ENCODE results near the gene GDA.
A peak's percentile ranks its signal among the peaks of the same experiment; 100 is the strongest.

The GDA gene

DNA sequence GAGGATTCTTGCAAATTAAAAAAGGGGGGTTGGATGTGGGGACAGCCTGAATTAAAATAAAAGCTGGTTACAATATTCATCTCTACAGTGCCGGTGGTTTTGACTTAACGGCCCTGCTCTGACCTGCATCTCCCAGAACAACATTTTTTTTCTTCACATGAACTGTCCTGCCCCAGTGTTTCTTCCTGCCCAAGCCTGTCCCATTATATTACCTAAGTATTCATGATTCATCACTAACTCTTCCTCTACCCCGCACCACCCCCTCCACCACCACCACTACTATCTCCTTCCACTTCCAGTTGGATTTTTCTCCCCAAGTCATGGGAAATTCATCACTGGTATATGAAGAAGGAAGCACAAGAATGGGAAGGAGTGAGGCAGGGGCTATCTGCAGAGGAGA, 125.7 kb downstream of the GDA start:
- ATAC-seq (ENCODE audit: low read depth) (peak; percentile 93), DNase-seq (ENCODE audit: low spot score) (peak; percentile 60)
- Histone ChIP-seq H3K9me3 (ENCODE audit: severe bottlenecking) (no peaks in the 10 kb centered on the region), H3K36me3 (ENCODE audit: low read depth) (no peaks in the 10 kb centered on the region), H3K4me3 (ENCODE audit: severe bottlenecking) (no peak overlapping the region), H3K27me3 (ENCODE audit: insufficient read depth, poor library complexity, severe bottlenecking) (no peaks in the 10 kb centered on the region), H3K27ac (ENCODE audit: poor library complexity, severe bottlenecking) (peak overlapping the region; percentile 23), H3K4me1 (ENCODE audit: insufficient read depth, poor library complexity, severe bottlenecking) (peaks cover 16% of the 10 kb centered on the region)
- TF ChIP-seq, protein P1, sequence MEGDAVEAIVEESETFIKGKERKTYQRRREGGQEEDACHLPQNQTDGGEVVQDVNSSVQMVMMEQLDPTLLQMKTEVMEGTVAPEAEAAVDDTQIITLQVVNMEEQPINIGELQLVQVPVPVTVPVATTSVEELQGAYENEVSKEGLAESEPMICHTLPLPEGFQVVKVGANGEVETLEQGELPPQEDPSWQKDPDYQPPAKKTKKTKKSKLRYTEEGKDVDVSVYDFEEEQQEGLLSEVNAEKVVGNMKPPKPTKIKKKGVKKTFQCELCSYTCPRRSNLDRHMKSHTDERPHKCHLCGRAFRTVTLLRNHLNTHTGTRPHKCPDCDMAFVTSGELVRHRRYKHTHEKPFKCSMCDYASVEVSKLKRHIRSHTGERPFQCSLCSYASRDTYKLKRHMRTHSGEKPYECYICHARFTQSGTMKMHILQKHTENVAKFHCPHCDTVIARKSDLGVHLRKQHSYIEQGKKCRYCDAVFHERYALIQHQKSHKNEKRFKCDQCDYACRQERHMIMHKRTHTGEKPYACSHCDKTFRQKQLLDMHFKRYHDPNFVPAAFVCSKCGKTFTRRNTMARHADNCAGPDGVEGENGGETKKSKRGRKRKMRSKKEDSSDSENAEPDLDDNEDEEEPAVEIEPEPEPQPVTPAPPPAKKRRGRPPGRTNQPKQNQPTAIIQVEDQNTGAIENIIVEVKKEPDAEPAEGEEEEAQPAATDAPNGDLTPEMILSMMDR (IDR thresholded peaks at IDR 0.05; ENCODE audit: poor library complexity, severe bottlenecking): no peak

DNA sequence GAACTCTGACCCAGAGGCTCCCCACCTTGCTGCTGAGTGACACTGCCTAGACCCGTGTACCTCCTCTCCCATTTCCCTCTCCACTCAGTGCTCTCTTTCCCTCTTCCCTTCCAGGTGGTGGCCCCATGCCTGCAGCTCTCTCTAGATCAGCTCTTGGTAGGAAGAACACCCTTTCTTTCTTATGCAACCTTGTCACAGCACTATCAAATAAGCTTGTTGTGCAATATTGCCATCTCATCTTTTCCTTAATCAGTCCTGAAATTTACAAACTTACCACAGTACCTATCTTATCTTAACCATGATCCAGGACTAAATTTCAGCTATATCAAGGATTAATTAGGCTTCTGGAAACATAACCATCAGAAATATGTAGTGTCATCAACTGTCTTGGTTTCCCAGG, 127.2 kb downstream of the GDA start:
- H3K36me3 ChIP-seq (ENCODE audit: low read depth): no peaks in the 10 kb centered on the region
- H3K27ac ChIP-seq (ENCODE audit: poor library complexity, severe bottlenecking): no peak overlapping the region
- no peaks in the 10 kb centered on the region for H3K9me3 ChIP-seq (ENCODE audit: severe bottlenecking)
- DNase-seq (ENCODE audit: low spot score) (no peak), ATAC-seq (ENCODE audit: low read depth) (no peak)
- TF ChIP-seq, protein P1 (IDR thresholded peaks at IDR 0.05; ENCODE audit: poor library complexity, severe bottlenecking): no peak
- H3K4me3 ChIP-seq (ENCODE audit: severe bottlenecking): no peak overlapping the region
- no peaks in the 10 kb centered on the region for H3K27me3 ChIP-seq (ENCODE audit: insufficient read depth, poor library complexity, severe bottlenecking)
- H3K4me1 ChIP-seq (ENCODE audit: insufficient read depth, poor library complexity, severe bottlenecking): peaks cover 16% of the 10 kb centered on the region

DNA sequence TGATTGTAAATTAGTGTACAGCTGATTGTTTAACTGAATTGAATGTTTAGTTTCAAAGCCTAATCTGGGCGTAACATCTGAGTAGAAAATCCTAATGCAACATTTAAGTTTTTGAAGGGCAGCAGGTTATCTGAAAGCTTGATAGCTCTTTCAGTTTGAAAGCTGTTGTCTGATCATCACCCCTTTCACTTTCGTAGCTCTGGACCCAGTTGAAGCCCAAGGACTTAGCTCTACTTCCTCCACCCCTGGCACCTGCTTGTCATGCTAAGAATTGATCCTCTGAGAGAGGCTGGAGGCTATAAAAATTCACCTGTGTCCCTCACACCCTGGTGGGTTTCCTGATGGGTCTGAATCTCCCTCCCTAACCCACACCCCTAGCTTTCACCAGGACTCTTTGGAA, 129.7 kb downstream of the GDA start:
- Histone ChIP-seq H3K27ac (ENCODE audit: poor library complexity, severe bottlenecking) (no peak overlapping the region), H3K9me3 (ENCODE audit: severe bottlenecking) (no peaks in the 10 kb centered on the region)
- ATAC-seq (ENCODE audit: low read depth): no peak

DNA sequence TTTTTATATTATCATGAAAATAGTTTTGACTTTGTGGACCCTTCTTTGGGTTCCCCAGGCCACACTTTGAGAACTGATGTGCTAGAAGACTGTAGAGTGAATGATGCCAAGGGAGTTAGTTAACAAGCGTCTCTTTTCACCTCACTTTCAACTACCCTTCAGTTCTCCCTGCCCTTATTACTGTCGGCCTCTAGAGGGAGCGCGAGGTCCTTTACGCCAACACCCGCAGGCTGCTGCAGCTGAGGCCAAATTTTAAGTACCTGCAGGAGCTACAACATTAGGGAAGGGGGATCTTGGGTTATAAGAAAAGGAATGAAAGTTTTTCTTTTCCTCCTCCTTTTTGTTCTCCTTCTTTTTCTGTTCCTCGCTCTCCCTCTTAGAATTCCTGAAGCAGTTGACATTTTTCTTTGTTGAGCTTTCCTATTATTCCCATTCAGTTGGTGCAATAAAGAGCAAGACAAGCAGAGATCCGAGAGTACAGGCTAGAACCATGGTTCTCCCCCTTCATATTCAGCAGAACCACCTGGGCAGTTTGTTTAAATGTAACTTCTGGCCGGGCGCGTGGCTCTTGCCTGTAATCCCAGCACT, 131.8 kb downstream of the GDA start:
- Histone ChIP-seq H3K27me3 (ENCODE audit: insufficient read depth, poor library complexity, severe bottlenecking) (no peaks in the 10 kb centered on the region), H3K4me1 (ENCODE audit: insufficient read depth, poor library complexity, severe bottlenecking) (no peaks in the 10 kb centered on the region), H3K4me3 (ENCODE audit: severe bottlenecking) (no peak overlapping the region), H3K9me3 (ENCODE audit: severe bottlenecking) (no peaks in the 10 kb centered on the region), H3K27ac (ENCODE audit: poor library complexity, severe bottlenecking) (no peak overlapping the region), H3K36me3 (ENCODE audit: low read depth) (no peaks in the 10 kb centered on the region)
- peak; percentile 84 for ATAC-seq (ENCODE audit: low read depth)
- TF ChIP-seq, protein P1 (IDR thresholded peaks at IDR 0.05; ENCODE audit: poor library complexity, severe bottlenecking): peak; percentile 96
- DNase-seq (ENCODE audit: low spot score): no peak

More for the DNA sequence above, 129.7 kb downstream of the GDA start:
- Histone ChIP-seq H3K4me1 (ENCODE audit: insufficient read depth, poor library complexity, severe bottlenecking) (peaks cover 16% of the 10 kb centered on the region), H3K36me3 (ENCODE audit: low read depth) (no peaks in the 10 kb centered on the region), H3K27me3 (ENCODE audit: insufficient read depth, poor library complexity, severe bottlenecking) (no peaks in the 10 kb centered on the region), H3K4me3 (ENCODE audit: severe bottlenecking) (no peak overlapping the region)
- TF ChIP-seq, protein P1 (IDR thresholded peaks at IDR 0.05; ENCODE audit: poor library complexity, severe bottlenecking): no peak
- DNase-seq (ENCODE audit: low spot score): no peak

DNA sequence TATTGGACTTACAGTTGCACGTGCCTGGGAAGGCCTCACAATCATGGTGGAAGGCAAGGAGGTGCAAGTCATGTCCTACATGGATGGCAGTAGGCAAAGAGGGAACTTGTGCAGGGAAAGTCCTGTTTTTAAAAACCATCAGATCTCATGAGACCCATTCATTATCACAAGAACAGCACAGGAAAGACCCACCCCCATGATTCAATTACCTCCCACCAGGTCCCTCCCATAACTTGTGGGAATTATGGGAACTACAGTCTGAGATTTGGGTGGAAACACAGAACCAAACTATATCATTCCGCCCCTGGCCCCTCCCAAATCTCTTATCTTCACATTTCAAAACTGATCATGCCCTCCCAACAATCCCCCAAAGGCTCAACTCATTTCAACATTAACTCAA, 140.2 kb downstream of the GDA start:
- Histone ChIP-seq H3K27ac (ENCODE audit: poor library complexity, severe bottlenecking) (no peak overlapping the region), H3K9me3 (ENCODE audit: severe bottlenecking) (no peaks in the 10 kb centered on the region), H3K36me3 (ENCODE audit: low read depth) (no peaks in the 10 kb centered on the region), H3K4me1 (ENCODE audit: insufficient read depth, poor library complexity, severe bottlenecking) (peaks cover 8% of the 10 kb centered on the region), H3K27me3 (ENCODE audit: insufficient read depth, poor library complexity, severe bottlenecking) (no peaks in the 10 kb centered on the region), H3K4me3 (ENCODE audit: severe bottlenecking) (no peak overlapping the region)
- TF ChIP-seq, protein P1 (IDR thresholded peaks at IDR 0.05; ENCODE audit: poor library complexity, severe bottlenecking): no peak
- no peak for DNase-seq (ENCODE audit: low spot score)
- ATAC-seq (ENCODE audit: low read depth): no peak

All from RWPE2 (cell line).